Head of caudate nucleus (tissue), 42 donors: ENCODE measurements around the gene DNAH11.
"Not testable (repeated sequence)": the region's sequence is repeated elsewhere in the genome, so short reads cannot be mapped to it uniquely, and the experiment has no call there.

Experiments used
- DNase-seq, 42 donors: peaks; one replicate each; pipeline versions ENCODE4 v3.0.0 to v3.0.0-alpha.2; 2020 to 2021; ENCODE audit warnings: mixed read lengths in 7 of 42
- intact Hi-C: fragments of 100-400 bp; cut with DNase I; formaldehyde crosslinking; loops from one replicate; pipeline ENCODE4 v1.15.0; 2022

Gene DNAH11

DNA sequence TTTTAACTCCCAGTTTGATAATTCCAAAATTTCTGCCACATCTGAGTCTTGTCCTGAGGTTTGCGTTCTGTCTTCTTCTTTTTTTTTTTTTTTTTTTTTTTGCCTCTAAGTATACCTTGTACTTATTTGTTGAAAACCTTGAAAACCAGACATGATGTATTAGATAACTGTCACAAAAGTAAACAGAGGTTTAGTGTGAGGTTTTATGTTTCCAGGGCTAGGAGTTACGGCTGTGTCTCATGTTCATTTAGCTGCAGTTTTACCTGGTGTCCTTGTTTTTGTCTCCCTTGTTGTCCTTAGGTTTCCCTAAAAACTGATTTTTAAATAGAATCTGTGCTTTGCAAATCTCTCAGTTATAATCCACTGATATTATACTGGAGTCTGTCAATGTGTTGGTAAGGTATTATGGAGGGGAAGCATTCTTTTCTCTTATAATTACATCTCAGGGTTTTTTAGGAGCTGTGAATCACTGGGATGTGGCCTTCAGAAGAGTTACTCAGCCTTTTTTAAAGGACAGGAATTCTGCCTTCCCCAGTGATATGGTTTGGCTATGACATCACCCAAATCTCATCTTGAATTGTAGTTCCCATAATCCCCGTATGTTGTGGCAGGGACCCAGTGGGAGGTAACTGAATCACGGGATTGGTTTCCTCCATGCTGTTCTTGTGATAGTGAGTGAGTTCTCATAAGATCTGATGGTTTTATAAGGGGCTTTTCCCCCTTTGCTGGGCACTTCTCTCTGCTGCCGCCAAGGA is 307.9 kb downstream of the DNAH11 start:
- DNase-seq = no peak

DNA sequence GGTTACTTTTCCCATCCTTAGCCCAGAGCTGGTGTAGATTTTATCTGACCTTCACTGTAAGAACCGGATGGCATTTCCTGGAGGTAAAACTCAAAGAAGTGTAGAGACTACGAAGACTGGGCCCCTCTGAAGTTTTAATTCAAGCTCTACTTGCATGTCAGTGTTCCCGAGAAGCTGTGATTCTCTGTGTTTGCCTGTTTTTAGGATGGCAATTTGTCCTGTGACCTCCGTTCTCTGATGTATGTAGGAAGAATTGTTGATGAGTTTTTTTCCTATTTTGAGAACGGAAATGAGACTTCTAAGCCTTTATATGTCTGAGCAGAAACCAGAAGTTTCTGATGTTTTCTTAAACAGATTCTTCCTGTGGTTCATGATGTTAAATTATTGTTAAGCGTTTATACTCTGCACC is 308.7 kb downstream of the DNAH11 start:
- no peak for DNase-seq
- intact Hi-C loops = no loop called here

More for the DNA sequence above, 307.9 kb downstream of the DNAH11 start:
- intact Hi-C loops = no loop called here

DNA sequence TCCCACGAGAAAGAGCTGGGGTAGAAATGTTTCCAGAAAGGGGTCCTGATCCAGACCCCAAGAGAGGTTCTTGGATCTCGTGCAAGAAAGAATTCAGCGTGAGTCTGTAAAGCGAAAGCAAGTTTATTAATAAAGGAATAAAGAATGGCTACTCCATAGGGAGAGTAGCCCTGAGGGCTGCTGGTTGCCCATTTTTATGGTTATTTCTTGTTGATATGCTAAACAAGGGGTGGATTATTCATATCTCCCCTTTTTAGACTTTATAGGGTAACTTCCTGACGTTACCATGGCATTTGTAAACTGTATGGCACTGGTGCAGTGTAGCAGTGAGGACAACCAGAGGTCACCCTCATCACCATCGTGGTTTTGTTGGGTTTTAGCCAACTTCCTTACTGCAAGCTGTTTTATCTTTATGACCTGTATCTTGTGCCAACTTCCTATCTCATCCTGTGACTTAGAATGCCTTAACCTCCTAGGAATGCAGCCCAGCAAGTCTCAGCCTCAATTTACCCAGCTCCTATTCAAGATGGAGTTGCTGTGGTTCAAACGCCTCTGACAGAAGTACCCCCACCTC is 322.9 kb downstream of the DNAH11 start:
- DNase-seq, intact Hi-C loops: not testable (repeated sequence)

DNA sequence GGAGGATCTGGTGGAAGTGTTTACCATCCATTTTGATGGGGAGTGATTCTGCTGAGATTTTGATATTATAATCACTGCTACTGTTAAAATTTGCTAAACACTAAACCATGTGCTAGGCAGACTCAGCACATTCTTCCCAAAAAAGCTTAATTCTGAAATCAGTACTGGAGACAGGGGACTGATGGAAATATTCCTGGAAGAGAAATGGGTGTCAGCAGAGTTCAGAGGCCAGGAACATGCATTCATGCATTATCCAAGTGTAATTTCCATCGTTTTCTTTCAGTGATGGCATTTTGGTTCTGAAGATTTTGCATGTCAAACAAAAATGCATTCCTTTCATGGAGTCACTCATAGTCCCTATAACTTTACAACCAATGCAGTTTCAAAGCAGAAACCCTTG is 323.9 kb downstream of the DNAH11 start:
- intact Hi-C loops = no loop called here
- no peak for DNase-seq

DNA sequence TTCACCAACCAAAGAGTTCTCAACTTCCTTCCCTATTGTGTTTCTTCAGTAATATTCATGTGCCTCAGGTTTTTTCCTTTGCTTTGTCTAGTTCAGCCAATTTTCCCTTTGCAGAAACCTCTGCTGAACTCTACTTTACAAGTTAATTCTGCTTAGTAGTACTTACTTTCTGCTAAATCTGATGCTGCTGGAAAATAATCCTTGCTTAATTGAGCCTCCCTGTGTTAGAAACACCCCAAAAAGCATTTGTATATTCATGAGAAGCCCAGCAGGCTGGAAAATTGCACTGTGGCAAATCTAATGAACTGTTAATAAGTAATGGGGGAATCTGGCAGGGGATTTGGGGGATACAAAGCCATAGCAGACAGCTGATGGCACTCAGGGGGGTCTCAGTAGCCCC is 324.4 kb downstream of the DNAH11 start:
- intact Hi-C loops = no loop called here
- DNase-seq = no peak

DNA sequence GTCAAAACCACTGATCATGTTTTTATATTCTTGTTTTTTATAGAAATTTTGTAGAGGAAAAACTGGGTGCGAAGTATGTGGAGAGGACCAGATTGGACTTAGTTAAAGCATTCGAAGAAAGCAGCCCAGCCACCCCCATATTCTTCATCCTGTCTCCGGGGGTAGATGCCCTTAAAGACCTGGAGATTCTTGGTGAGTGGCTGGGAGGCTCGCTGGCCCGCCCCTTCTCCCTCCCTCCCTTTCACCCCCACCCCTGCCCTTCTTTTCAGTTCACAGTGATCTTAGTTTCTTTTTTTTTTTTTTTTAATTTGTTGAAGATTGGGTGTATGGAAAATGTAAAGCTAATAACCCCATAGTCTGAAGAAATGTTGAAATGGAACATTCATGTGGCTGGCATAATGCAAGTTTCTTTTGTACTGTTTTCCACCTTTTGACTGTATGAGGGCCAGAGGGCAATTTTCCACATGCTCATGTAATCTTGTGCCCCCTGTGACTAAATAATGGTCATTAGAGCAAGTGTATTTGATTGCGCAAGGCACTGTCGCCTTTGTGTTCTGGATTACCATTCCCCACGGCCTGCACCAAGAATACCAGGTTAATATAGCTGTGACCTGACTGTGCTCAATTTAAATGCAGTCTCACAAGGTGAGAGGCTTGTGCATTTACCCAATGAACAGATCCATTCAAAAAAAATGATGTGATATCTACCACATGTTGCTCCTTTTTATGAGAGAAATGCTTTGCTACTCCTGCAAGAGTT is 325.2 kb downstream of the DNAH11 start:
- no peak for DNase-seq
- intact Hi-C loops = no loop called here

DNA sequence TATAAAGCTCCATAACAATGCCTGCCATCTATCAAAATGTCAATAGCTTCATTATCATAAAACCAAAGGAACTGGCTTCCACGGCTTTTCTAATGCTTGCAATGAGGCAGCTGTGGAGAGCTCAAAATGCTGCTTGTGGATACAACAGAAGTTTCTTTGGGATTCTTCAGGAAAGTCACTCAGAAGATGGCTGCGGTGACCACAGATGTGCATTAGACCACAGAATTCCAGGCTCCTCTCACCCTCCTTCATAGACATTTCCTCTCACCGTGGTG is 325.7 kb downstream of the DNAH11 start:
- DNase-seq = no peak
- intact Hi-C loops = no loop called here

DNA sequence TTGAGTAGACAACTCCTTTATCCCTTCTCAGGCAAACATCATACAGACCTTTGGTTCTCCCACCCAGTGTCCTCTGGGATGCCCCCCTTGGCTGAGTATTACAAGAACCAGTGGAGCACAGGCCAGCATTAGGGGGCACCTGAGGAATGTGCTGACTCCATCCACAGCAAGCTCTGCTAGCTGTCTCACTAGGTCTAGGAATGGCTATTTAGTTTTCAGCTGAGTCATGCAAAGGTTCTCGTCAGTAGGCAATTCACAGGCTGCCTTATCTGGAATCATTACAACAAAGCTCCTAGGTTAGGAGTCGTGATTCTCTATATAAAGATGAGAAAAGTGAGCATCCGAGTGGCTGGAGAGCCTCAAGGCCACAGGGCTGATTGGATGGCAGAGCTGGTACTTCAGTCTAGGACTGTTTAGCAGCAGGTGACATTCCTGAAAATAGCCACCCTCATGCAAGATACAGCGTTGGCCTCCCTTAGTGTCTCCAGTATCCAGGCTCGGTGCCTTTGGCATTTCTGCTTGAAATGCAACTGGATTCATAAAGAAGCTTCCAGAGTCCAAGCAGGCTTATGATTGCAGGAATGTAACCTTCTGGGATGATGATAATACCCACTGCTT is 327.1 kb downstream of the DNAH11 start:
- no peak for DNase-seq
- intact Hi-C loops = no loop called here

DNA sequence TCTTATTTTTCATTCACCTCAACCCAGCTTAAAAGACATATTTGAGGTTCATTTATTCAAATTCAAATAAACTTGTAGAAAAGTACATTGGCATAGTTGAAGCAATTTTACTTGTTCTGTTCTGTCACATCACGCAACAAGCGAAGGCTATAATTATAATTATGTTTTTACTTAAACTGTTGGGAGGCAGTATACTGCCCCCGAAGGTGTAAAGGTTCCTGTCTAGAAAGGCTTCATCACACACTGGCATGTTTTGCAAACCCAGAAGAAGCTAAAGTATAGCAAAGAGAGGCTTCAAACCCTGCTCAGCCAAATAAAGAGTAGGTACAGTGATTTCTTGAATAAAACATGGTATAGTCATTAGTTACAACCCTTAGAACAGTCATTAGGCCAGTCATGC is 340.2 kb downstream of the DNAH11 start:
- DNase-seq = no peak
- intact Hi-C loops = no loop called here

DNA sequence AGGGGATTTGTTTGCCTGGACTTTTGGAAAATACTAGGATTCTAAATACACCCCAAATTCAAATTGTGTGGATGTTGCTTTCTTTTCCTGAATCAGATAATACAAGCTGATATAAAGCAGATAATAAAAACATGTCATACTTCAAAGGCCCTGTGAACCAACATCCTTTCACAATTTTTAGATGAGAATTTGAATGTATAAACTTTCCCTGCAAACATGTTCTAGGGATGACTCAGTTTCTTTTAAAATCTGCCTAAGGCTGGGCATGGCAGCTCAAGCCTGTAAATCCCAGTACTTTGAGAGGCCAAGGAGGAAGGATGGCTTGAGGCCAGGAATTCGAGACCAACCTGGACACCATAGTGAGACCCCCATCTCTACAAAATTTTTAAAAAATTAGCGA is 340.7 kb downstream of the DNAH11 start:
- DNase-seq, intact Hi-C loops: not testable (repeated sequence)

DNA sequence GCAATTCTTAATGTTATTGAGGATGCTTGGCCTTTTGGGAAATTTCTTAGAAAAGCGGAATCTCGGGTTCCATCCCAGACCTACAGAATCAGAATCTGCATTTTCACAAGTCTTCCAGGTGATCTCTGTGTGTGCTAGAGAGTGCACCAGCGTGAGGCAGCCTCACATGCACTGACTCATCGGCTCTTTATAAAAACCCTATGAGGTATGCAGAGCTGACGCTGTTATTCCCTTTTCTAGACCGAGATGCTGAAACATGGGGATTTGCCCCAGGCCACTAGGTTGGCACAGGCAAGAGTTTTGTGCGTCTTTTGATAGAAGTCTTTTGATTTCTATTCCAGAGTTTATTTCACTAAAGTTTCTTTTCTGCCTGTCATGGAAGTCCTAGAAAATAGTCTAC is 341.7 kb downstream of the DNAH11 start:
- DNase-seq = no peak
- intact Hi-C loops = no loop called here

DNA sequence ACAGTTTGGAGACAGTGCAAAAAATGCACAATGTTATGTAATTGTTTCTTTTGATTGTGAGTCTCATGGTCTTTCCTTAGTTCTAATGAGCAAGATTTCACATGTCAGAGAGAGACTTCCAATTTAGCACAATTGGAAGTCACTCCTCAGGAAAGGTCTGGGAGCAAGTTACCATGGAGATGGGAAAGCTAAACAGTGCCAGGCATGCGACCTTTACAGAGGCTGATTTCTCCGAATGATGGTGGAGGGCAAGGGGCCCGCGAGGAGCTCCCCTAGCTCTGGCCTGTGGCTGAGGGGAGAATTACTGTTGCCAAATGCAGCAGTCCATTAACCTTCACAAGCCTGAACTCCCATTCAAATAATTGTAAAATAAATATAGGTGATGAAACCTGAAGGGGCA is 343.6 kb downstream of the DNAH11 start:
- intact Hi-C loops = no loop called here
- DNase-seq = no peak

DNA sequence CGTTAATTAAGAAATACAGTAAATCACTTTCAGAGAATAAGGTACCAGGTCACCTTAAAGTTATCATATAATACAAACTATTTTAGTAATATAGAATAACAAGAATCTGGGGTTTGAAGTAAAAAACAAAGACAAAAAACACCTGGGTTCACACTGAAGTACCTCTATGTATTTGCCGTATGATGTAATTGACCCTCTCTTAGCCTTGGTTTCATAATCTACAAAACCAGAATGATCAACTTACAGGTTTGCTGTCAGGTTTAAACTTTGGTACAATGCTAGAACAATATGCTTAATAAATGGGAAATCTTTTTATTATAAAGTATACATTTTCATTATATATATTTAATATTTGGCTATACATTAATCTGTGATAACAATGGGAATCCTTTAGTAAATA is 344.5 kb downstream of the DNAH11 start:
- intact Hi-C loops = no loop called here
- no peak for DNase-seq

DNA sequence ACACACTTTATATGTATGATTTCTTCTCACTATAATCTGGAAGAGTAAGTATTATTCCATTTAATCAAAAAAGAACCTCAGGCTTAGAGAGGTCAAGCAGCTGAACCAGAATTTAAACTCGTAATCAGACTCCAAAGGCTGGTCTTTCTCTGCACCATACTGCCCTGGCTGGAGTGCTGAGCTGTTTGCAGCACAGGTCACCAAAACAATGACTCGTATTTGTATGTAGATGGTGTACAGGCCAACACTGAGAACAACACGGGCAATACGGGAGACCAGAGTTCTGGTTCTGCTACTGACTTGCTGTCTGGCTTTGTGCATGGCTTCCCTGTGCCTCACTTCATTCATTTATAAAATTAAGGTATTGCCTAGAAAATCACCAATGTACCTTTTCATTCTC is 344.9 kb downstream of the DNAH11 start:
- no peak for DNase-seq
- intact Hi-C loops = no loop called here

DNA sequence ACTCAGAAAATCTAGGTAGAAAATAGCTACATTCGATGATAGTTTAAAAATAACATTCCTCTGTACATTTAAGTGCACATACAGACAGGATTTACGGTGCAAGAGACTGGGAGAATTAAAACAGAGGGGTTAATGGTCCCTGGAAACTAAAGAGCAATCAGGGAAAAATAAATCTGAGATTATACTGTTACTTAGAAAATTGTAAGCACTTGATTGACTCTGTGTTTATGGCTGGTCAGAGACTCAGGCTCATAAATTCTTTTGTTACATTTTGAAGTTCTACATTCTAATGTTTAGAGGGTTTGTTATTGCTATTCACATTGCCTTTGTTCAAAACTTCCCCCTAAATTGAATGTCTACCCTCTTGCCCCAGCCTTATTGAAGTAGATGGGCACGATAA is 348.5 kb downstream of the DNAH11 start:
- no peak for DNase-seq
- intact Hi-C loops = no loop called here

DNA sequence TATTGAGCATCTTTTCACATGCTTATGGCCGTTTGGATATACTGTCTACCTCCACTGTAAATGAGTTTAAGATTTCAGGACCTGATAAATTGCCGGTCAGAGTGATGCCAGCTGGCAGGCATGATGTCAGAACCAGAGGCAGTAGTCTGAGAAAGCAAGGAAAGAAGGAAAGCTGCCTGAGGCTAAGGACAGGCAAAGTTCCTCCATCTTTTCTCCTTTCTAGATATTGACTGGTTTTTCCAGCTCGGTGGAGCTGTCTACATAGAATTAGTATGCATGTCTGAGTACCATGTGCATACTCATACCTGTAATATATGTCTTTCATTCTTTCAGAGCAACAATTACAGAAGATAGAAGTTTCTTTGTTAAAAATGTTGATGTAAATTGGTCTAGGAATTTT is 350.6 kb downstream of the DNAH11 start:
- intact Hi-C loops = no loop called here
- DNase-seq = no peak

DNA sequence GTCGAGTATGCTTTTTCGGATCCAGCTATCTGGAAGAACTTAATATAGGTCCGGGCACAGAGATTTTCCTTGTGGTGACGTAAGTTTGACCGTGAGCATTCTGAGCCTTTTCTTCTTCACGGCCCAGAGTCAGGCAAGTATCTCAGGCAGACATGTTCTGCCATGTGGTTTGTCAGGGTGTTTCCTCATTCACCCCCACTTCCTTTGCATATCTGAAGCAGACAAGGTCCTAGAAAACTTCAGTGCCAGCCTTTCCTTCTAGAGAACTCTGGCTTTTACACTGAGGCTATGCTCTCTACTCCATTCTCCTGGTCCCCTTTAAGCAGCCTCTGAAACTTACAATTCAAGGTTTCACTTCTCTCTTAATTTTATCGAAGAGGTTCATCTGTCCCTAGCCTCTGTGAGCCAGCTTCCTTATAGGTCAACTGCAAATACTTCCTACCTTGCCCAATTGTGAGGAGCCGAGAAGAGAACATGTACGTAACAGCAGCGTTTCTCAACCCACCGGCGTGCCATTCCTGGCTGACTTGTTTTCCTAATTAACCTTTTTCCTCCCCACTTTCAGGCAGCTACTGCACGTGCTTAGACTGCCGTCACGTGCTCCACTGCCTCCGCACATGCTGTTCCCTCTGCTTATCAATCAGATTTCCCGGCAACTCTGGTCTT is 355.6 kb downstream of the DNAH11 start:
- no peak for DNase-seq

DNA sequence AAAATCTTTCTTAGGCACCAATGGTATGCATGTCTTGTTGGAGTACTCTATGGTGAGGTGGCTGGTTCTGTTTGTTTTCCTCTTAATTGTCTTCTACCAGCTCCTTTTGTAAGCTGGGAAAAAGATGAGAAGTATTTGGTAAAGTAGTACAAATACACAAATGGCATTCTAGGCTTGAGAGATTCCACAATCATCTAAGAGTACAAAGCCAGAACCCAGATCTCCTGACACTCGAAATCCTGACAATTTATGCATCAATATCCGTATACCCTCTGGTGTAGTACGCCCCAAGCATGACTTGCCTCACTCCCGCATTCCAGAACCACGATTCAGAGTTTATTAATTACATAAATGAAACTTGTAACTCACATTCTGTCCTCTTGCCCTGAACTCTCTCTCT is 359.4 kb downstream of the DNAH11 start:
- intact Hi-C loops = no loop called here

More for the DNA sequence above, 355.6 kb downstream of the DNAH11 start:
- intact Hi-C loops = no loop called here

DNA sequence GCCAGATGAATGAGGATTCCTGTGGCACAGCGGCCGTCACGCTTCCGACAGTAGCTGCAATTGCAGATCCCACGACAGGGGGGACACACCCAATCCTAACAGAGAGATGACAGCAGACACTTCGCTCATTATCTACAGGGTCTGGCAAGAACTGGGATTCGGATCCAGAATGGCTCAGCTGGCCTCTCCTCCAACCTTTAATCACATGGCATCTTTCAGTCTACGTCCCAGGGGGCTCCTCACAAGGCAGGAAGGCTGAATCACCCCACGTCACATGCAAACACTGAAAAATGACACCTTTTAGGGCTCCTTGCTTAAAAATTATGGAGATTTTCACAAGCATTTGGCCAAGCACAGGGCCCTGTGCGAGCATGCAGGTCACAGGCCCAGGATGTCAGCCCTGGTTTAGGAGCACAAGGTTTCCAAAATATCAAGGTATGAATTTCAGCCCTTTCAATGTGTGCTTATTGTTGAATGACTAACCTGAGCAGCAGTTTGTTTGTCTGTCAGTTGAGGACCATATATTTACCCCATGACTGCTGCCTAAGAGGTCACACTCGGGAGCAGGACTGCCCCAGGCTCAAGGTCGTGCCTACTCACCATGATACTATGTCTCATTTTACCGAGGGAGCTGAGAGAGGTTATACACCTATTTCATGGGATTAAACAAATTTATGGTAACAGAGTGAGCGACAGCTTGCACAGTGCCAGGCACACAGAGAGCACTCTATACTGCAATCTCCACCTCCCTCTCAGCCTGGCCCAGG is 360.4 kb downstream of the DNAH11 start:
- intact Hi-C loops = no loop called here
- no peak for DNase-seq

More for the DNA sequence above, 359.4 kb downstream of the DNAH11 start:
- DNase-seq = no peak
